Activated CD4-positive, alpha-beta T cell treated with anti-CD3 and anti-CD28 coated beads, Interleukin-2, Interleukin-6, amounts not matched to agents 100 ng/mL and 50 ng/mL, durations not matched to agents 16 hours and 8 hours (primary cell): Measurements from ENCODE around the gene SPATA13.

ENCODE experiments used
- DNase-seq: peaks from one replicate; pipeline ENCODE4 v3.0.0-alpha.2; 2020

Gene SPATA13

DNA sequence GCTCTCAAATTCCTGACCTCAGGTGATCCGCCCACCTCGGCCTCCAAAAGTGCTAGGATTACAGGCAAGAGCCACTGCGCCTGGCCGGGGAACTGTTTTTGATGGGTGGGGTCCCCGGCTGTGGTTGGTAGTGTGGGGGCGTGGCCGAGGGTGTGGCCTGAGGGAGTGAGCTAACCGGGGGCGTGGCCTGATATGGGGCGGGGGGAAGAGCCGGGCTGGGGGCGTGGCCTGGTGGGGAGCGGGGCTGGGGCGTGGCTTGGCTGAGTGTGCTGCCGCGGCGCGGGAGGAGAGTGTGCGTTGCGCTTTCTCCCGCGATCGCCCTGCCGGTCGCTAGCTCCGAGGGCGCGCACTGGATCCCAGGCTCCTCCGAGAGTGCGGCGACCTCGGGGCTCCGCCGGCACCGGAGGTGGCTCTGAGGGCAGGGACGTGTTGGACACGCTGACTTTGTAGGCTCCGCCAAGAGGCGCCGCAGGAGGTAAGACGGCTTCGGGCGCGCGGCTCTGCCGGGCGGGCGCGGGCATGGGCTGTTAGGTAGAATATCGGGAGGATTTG is at the start of gene SPATA13:
SPATA13 (plus strand) TSS at position 263 of the 552 bp plus-strand sequence. CDS start 62,210 bp downstream, outside the sequence.
- peak; percentile 96 for DNase-seq

- no peak for DNase-seq
Measured at GRCh38 chr13:24112791-24113190, 47.7 kb upstream of the SPATA13 start.

- no peak for DNase-seq
Measured at GRCh38 chr13:24115671-24116070, 44.8 kb upstream of the SPATA13 start.

DNA sequence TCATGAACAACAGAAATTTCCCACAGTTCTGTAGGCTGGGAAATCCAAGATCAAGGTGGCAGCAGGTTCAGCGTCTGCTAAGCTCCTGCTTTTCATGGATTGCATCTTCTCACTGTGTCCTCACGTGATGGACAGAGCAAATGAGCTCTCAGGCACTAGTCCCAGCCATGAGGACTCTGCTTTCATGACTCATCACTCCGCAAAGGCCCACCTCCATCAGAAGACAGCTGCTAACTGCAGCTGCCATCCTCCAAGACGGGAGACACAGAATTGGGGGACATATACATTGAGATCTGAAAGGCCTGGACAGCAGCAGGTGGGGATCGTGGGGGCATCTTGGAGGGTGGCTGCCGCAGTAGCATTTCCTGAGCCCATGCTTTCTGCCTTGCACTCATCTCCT is 44.4 kb upstream of the SPATA13 start:
- no peak for DNase-seq

DNA sequence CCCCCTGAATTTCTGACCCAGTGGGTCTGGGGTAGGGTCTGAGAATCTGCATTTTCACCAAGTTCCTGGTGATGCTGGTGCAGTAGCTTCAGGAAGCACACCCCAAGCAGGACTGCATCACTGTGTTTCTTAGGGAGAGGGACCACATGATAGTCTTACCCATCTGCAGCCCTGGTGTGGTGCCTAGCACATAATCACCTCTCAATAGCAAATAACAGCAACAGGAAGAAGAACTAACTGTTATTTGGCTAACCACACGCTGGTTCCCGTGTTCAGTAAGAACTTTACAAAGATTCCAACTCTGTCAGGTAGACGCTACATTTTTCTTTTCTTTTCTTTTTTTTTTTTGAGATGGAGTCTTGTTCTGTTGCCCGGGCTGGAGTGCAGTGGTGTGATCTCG is 41.9 kb upstream of the SPATA13 start:
- DNase-seq = no peak

DNA sequence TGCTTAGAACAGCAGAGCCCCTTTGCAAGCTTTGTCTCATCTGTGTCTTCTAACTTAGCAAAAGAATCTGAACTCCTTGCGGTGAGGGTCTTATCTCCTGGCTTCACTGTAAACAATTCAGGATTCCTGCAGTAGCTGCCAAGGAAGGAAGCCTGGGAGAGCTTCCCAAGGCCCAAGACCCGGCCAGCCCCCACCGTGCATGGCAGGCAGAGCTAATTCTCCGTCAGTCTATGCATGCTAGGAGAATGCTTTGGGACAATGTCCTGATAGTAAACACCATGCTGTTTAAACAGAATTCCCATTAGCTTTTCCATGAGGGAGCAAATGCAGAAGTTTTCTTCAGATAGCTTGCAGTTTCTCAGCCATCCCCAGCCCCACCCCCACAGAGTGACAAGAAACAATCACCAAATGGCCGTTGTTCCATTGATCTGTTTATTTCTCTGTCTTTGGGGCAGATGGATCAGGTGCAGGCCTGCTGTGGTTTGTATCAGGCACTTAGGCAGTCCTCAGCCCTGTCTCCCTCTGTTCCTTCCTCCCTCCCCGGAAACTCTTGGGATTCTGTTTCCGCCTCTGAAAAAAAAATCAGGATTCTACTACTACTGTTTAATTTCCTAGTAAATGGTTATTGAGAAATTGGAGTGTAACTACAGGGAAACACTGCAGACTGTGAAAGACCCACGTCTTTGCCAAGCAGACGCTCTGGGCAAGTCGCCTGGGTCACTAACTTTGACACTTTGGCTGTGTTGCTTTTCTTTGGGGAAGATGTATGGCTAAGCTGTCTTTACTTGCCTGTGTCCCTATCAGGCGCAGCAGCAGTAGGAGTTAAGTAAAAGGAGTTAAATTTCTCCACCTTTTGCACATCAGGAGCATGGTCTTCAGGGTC is 40.7 kb upstream of the SPATA13 start:
- no peak for DNase-seq

DNA sequence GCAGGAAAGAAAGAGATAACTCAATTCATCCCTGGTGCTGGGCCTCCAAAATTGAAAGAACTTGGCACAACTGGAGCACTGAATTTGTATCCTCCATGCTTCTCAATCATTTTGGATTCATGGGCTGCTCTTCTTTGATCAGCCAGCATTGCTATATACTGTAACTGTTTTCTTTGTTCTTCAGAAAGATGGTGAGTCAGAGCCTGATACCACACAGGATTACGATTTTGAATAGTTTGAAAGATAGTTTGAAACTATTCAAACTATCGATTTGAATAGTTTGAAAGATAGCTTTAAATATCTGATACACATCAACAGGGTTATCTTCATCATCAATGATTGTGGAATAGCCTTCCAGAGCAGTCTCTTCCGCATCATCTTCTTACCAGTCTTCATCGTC is 38.5 kb upstream of the SPATA13 start:
- peak; percentile 73 for DNase-seq

DNA sequence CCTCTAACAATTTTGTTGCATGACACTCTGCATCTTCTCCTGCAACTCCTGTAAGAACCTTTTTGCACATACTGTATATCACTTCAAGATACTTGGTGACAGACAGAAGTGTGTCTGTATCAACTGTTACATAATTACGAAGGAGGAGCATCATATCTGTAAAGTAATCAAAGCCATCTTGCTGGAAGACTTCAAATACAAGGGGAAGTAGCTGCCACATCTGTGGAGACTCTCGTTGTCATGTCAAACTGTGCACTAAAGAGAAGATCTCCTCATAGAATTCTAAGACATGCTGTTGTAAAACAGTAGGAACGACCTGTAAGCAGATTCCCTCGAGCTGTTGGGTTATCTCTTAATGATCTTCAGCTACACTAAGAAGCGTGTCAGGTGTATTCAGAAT is 38.0 kb upstream of the SPATA13 start:
- DNase-seq = no peak

GRCh38 chr13:24123761-24124160 is 36.8 kb upstream of the SPATA13 start:
- DNase-seq = no peak

- DNase-seq = peak; percentile 41
Measured at GRCh38 chr13:24124789-24125476, 35.6 kb upstream of the SPATA13 start.

DNA sequence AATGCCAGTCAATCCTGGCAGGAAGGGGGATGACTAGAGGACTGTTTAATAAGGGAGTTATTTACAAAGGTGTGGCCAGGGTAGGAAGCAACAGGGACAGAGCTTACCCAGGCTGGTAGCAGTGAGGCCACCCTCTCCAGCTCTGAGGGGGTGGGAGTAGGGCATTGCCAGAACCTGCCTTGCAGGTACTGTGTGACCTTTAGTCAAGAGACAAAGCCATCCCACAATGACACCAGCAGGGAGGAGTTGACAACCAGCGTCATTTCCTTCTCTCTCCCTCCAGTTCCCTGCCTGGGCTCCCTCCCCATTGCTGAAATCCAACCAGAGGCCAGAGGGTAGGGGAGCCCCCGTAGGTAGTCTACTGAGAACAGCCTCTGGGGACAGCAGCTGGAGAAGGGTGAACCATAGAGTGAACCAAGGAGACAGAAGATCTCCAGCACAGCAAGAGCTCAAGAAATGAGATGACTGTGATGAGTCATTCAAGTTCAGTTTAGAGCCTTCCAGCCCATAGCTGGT is 33.3 kb upstream of the SPATA13 start:
- DNase-seq = peak; percentile 78

DNA sequence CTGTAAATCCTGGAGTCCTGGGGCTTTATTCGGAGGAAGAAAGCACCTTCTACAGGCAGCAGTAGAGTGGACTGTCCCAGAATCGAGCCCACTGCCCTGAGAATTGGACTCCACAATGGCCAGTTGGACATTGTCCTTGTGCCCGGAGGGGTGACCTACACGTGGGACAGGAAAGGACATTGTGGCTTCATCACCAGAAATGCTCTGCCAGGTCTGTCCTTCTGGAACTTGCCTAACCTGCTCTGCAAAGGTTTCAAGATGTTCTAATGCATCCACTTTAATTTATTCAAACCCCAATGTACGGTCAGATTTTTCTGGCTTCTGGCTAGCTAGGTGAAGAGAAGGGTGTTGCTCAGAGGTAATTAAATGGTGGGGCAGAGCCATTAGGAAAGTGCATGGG is 32.4 kb upstream of the SPATA13 start:
- no peak for DNase-seq

DNA sequence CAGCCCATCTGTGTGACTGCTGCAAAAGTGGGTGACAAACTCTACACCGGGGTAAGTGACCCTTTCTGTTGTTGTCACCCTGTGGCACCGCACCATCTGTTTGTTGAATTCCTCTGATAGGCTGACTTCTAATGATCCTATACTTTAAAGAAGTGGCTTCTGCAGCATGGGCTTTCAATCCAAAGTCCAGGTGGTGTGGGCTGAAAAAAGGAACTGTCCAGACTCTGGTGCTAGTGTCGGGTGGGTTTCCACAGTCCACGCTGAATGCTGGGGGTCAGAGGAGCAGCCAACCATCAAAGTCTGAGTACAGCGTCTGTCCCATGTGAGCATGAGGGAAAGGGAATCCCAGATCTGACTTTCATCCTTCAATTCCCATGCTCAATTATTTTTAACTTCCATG is 31.6 kb upstream of the SPATA13 start:
- no peak for DNase-seq

DNA sequence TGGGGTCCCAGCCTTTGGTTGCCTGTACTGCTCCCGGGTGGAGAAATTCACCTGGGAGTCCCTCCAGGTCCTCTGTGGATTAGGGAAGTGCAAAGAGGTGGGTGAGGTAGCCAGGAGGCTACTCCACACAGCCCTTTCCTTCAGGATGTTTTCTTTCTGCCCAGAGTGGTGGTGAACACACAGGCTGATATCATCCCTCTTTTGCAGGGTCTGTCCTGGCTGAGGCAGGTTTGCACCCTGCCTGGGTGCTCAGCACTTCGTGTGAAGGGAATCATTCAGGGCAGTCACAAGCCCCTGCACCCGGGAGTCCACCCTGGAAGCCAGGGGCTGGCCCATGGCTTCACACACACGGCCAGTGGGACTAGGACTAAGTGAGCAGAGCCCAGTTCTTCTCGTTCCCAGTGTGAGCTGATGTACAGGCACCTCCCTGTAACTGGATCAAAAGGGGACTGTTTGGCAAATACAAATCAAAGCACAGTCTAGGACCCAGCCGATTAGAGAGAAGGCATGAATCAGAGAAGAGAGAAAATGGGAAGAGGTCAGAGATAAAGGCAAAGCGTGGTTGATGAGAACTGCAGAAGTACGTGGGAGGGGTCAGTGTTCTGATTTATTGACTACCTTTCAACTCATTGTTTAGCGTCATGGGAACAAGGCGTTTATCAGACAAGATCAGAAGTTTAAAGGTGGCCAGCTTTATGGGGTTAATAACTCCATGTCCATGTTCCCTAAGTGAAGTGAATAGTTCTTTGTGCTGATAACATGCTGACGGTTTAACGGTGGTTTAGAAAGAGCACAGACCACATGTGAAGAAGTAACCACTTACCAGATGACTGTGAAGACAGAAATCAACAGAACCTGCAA is 30.4 kb upstream of the SPATA13 start:
- peak; percentile 60 for DNase-seq

DNA sequence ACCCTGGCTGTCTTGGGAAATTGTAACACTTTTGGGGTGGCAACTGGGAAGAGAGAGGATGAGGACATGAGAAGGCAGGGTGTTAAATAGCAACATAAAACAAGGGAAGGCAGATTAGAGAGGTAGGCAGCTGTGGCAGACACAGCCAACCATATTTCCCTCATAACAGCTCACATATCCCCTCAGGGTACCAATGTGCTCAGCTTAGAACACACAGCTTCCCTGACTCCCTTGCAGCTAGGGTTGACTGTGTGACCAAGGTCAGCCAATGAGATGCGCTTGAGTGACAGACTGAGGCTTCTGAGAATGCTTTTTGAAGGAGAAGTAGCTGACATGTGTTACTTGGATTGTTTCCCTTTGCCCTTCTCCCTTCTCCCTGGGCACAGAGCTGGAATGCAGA is 28.8 kb upstream of the SPATA13 start:
- DNase-seq = no peak

DNA sequence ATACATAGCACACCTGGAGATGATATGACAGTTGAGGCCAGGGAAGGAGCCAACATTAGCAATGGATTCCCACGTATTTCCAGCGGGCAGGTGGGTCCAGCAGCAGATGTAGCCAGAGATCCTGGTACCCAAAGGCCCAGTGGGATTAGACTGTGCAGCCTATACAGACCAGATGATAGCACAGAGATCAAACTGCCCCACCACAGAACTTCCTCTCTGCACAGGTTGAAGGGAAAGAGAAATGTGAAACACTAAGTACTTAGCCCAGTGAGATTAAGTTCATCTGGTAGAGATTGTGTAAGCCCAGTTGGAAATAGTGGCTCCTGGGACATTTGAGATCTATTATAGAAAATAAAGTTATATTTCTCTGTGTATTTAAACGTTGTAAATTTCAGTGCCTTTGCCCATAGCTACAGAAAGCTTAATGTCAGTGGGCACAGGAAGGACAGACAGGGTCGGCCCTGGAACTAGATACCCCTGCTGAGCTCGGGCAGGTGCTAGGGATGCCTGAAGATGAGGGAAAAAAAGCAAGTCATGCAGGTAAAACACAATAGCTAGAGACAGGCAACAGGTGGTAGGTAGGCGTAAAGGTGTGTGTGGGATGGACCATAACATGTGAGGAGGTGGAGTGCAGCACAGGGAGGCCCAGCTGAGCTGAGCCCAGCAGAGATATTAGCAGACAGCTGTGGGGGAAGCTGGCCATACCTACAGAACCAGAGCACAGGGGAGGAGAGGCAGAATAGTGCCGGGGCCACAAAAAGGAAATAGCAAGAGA is 27.3 kb upstream of the SPATA13 start:
- no peak for DNase-seq

- no peak for DNase-seq
Measured at GRCh38 chr13:24134231-24134630, 26.3 kb upstream of the SPATA13 start.

DNA sequence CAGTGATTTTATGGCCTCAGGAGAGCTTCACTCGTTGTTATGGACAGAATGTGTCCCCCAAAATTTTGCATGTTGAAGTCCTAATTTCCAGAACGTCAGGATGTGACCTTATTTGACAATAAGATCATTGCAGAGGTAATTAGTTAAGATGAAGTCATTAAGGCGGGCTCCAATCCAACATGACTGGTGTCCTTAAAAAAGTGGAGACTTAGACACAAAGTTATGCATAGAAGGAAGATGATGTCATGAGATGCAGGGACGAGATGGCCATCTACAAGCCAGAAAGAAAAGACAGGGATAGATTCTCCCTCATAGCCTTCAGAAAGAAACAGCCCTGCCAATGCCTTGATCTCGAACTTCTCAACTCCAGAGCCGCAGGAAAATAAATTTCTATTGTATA is 25.8 kb upstream of the SPATA13 start:
- DNase-seq = no peak

DNA sequence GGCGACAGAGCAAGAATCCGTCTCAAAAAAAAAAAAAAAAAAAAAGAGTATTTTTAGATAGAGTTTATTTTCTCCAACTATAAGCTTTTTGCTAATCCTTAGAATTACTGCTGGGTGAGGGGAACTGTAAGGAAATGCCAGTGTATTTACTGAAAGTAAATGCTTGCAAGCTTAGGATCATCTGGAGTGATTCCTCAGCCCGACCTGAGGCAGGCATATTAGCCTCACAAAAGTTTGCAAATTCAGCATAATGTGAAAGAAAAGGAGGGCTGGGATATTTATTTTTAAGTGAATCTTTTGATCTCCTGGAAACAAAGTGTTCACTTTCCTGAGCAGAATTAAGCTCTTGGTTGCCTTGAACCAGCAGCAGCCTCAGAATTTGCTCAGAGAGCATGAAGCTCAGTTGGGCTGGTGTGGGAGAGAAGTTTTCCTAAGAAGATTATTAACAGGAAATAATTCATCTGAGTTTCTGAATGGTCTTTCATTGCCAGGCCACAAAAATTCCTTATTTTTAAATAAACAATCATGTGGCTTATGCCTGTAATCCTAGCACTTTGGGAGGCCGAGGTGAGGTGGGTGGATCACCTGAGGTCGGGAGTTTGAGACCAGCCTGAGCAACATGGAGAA is 24.7 kb upstream of the SPATA13 start:
- no peak for DNase-seq

GRCh38 chr13:24138911-24139310 is 21.6 kb upstream of the SPATA13 start:
- no peak for DNase-seq

- no peak for DNase-seq
Measured at GRCh38 chr13:24141333-24141910, 19.1 kb upstream of the SPATA13 start.
